Stimulated activated CD4-positive, alpha-beta T cell treated with anti-CD3 and anti-CD28 coated beads, Interleukin-2, amount 100 ng/mL, for 48 hours (primary cell): ENCODE measurements around the gene SH3D19.
"Not testable (repeated sequence)": the region's sequence is repeated elsewhere in the genome, so short reads cannot be mapped to it uniquely, and the experiment has no call there.

Experiments
- DNase-seq, 2 donors: peaks; one replicate each; pipeline ENCODE4 v3.0.0-alpha.2; 2020

SH3D19 gene

GRCh38 chr4:151325111-151325948 lies at the start of gene SH3D19:
Gene SH3D19, minus strand, starts transcription at chr4:151325605. Its CDS starts 253 bp downstream, at chr4:151325352.
- no peak for DNase-seq

- peak; percentile 74 to 75 for DNase-seq
Observed at GRCh38 chr4:151362404-151363164, 37.2 kb upstream of the SH3D19 start.

- no peak for DNase-seq
Observed at GRCh38 chr4:151361966-151362365, 36.6 kb upstream of the SH3D19 start.

- no peak for DNase-seq
Observed at GRCh38 chr4:151361126-151361525, 35.7 kb upstream of the SH3D19 start.

- DNase-seq: no peak
Observed at GRCh38 chr4:151359576-151359975, 34.2 kb upstream of the SH3D19 start.

GRCh38 chr4:151358266-151358665 lies 32.9 kb upstream of the SH3D19 start:
- no peak for DNase-seq

- no peak for DNase-seq
Observed at GRCh38 chr4:151356510-151356909, 31.1 kb upstream of the SH3D19 start.

GRCh38 chr4:151355155-151355554 lies 29.8 kb upstream of the SH3D19 start:
- no peak for DNase-seq

- DNase-seq: no peak
Observed at GRCh38 chr4:151347490-151348235, 22.3 kb upstream of the SH3D19 start.

- no peak for DNase-seq
Observed at GRCh38 chr4:151344948-151345347, 19.5 kb upstream of the SH3D19 start.

GRCh38 chr4:151340751-151341385 lies 15.5 kb upstream of the SH3D19 start:
- no peak for DNase-seq

- DNase-seq: no peak
Observed at GRCh38 chr4:151339467-151339866, 14.1 kb upstream of the SH3D19 start.

- DNase-seq: no peak
Observed at GRCh38 chr4:151331276-151332042, 6.1 kb upstream of the SH3D19 start.

GRCh38 chr4:151329217-151330007 lies 4.0 kb upstream of the SH3D19 start:
- DNase-seq: no peak

GRCh38 chr4:151325949-151326246 lies 493 bp upstream of the SH3D19 start:
- no peak for DNase-seq

- peak in 1 of 2 donors; percentile 3 for DNase-seq
Observed at GRCh38 chr4:151324752-151325110, 674 bp downstream of the SH3D19 start.

- DNase-seq: no peak
Observed at GRCh38 chr4:151324124-151324751, 1.2 kb downstream of the SH3D19 start.

GRCh38 chr4:151323667-151324066 lies 1.7 kb downstream of the SH3D19 start:
- no peak for DNase-seq

GRCh38 chr4:151322570-151322969 lies 2.8 kb downstream of the SH3D19 start:
- no peak for DNase-seq

GRCh38 chr4:151322161-151322560 lies 3.2 kb downstream of the SH3D19 start:
- DNase-seq: not testable (repeated sequence)

- DNase-seq: no peak
Observed at GRCh38 chr4:151321586-151321985, 3.8 kb downstream of the SH3D19 start.
